ENCODE data around the gene TIMP2.

GRCh38 chr17:78872486-78872885, 52.7 kb downstream of the TIMP2 start:
- TF ChIP-seq CTCF (conservative IDR thresholded peaks at IDR 0.05) (no peak), EZH2 (IDR thresholded peaks at IDR 0.05; ENCODE audit: low read depth) (no peak)
